ENCODE data around the gene HVCN1. TPM values are rescaled to one million over a fixed set of nuclear protein-coding genes. Genes with fewer than 3 reads are reported as not detected.

The HVCN1 gene
- total and polyA plus RNA-seq, 3 donors from 2014 or later = 39.7 to 139 (median 52.0) TPM

- Histone ChIP-seq H3K4me1 (peaks cover 18% of the 10 kb centered on the region), H3K9me3 (no peaks in the 10 kb centered on the region), H3K27ac (peak overlapping the region; percentile 0 to 12), H3K4me3 (no peak overlapping the region), H3K27me3 (no peaks in the 10 kb centered on the region), H3K36me3 (ENCODE audit: low read depth, missing control alignments) (no peaks in the 10 kb centered on the region)
- DNase-seq = no peak
- WGBS, 2 donors = 29 to 37% methylated on average over 3 of the region's 3 CpGs
- no peak for TF ChIP-seq CTCF (IDR thresholded peaks at IDR 0.05)
- TF ChIP-seq POLR2A (IDR thresholded peaks at IDR 0.05) = no peak
- intact Hi-C loops (cut with DNase I; ENCODE audit: low total_unique reads) = no loop called here
Observed at GRCh38 chr12:110732572-110732971, 43.7 kb upstream of the HVCN1 start.

GRCh38 chr12:110731479-110731878 lies 42.6 kb upstream of the HVCN1 start:
- DNase-seq = no peak
- H3K4me3 ChIP-seq = no peak overlapping the region

DNA sequence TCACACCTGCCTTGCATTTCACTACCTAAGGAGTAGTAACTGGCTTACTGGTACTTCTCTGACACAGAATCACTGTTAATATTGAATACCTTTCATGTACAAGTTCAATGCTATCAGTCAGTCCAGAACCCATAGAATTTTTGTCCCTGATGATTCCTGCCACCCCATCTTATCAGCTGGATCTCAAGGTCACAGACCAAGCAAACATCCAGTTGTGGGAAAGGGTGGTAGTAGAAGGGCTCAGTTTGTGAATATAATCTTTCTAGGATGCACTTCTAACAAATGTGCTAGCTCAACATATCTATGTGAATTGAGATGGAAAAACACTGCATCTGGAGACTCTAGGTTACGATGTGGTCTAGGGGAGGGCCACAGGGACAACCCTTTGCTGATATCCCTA lies 39.7 kb upstream of the HVCN1 start:
- DNase-seq = no peak
- Histone ChIP-seq H3K27me3 (no peaks in the 10 kb centered on the region), H3K27ac (no peak overlapping the region), H3K36me3 (ENCODE audit: low read depth, missing control alignments) (no peaks in the 10 kb centered on the region), H3K9me3 (no peaks in the 10 kb centered on the region), H3K4me1 (peaks cover 18% of the 10 kb centered on the region), H3K4me3 (no peak overlapping the region)
- TF ChIP-seq CTCF (IDR thresholded peaks at IDR 0.05) (no peak), POLR2A (IDR thresholded peaks at IDR 0.05) (no peak)
- intact Hi-C loops (cut with DNase I; ENCODE audit: low total_unique reads) = no loop called here
- 81 to 95% methylated on average over 1 of the region's 1 CpG for WGBS, 2 donors

More at GRCh38 chr12:110731479-110731878, 42.6 kb upstream of the HVCN1 start:
- Histone ChIP-seq H3K4me1 (peaks cover 18% of the 10 kb centered on the region), H3K27ac (no peak overlapping the region), H3K9me3 (no peaks in the 10 kb centered on the region), H3K36me3 (ENCODE audit: low read depth, missing control alignments) (no peaks in the 10 kb centered on the region), H3K27me3 (no peaks in the 10 kb centered on the region)
- TF ChIP-seq CTCF (IDR thresholded peaks at IDR 0.05) (no peak), POLR2A (IDR thresholded peaks at IDR 0.05) (no peak)
- WGBS, 2 donors = 60 to 70% methylated on average over 2 of the region's 2 CpGs
- intact Hi-C loops (cut with DNase I; ENCODE audit: low total_unique reads) = no loop called here

DNA sequence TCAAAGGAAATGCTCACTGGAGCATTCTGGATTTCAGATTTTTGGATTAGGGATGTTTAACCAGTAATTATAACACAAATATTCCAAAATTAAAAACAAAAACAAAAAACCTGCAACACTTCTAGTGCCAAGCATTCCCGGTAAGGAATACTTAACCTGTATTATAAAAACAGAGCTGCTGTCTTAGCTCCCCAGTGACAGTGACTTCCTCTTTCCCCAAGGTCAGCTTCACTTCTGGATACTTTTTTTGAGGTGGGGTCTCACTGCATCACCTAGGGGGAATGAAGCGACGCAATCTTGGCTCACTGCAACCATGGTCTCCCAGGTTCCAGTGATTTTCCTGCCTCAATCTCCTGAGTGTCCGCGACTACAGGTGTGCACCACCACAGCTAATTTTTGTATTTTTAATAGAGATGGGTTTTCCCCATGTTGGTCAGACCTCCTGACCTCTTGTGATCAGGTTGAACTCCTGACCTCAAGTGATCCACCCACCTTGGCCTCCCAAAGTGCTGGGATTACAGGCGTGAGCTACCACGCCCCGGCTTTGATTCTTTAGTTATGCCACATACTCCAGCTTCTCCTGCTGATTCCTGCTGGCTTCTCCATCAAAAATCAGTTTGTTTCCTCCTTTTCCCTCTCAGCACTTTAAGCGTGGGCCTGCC lies 37.9 kb upstream of the HVCN1 start:
- 82 to 83% methylated on average over 9 of the region's 9 CpGs for WGBS, 2 donors
- no peak for DNase-seq
- H3K9me3 ChIP-seq = no peaks in the 10 kb centered on the region
- H3K4me1 ChIP-seq = peaks cover 4% of the 10 kb centered on the region
- no peaks in the 10 kb centered on the region for H3K27me3 ChIP-seq
- no peaks in the 10 kb centered on the region for H3K36me3 ChIP-seq (ENCODE audit: low read depth, missing control alignments)
- intact Hi-C loops (cut with DNase I; ENCODE audit: low total_unique reads) = no loop called here
- no peak overlapping the region for H3K27ac ChIP-seq
- TF ChIP-seq POLR2A (IDR thresholded peaks at IDR 0.05) (no peak), CTCF (IDR thresholded peaks at IDR 0.05) (no peak)
- H3K4me3 ChIP-seq = no peak overlapping the region

DNA sequence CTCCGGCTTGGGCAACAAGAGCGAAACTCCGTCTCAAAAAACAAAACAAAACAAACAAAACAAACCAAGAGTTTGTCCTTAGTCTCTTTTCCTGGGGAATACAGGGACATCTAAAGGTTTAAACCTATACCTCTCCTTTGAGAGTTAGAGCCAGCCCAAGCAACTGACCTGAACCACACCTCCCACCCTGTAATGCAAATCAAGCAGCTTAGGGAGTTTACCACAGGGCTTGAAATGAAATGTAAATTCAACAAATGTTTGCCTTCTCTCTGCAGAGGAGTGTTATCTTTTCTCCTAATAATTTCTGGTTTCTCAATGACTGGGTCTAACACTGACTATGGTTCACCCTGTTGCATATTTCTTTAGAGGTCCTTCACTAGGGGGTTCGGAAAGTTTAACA lies 37.1 kb upstream of the HVCN1 start:
- H3K4me1 ChIP-seq = no peaks in the 10 kb centered on the region
- TF ChIP-seq CTCF (IDR thresholded peaks at IDR 0.05) = no peak
- TF ChIP-seq POLR2A (IDR thresholded peaks at IDR 0.05) = no peak
- no peaks in the 10 kb centered on the region for H3K36me3 ChIP-seq (ENCODE audit: low read depth, missing control alignments)
- WGBS, 2 donors = 95 to 96% methylated on average over 4 of the region's 4 CpGs
- H3K9me3 ChIP-seq = no peaks in the 10 kb centered on the region
- DNase-seq = no peak
- H3K27ac ChIP-seq = no peak overlapping the region
- intact Hi-C loops (cut with DNase I; ENCODE audit: low total_unique reads) = no loop called here
- no peak overlapping the region for H3K4me3 ChIP-seq
- H3K27me3 ChIP-seq = no peaks in the 10 kb centered on the region
